ENCODE data around the gene UPK3BL2.
"Not testable (repeated sequence)": the region's sequence is repeated elsewhere in the genome, so short reads cannot be mapped to it uniquely, and the experiment has no call there.

Gene UPK3BL2

GRCh38 chr7:102543596-102543995, at the start of gene UPK3BL2:
Gene UPK3BL2 (minus strand): TSS chr7:102543696. CDS start chr7:102543636, 60 bp downstream.
- ATAC-seq: not testable (repeated sequence)

GRCh38 chr7:102592477-102593019, 49.1 kb upstream of the UPK3BL2 start:
- ATAC-seq: peak; percentile 46 to 60

- ATAC-seq: peak; percentile 45 to 50
These were observed 46.4 kb upstream of the UPK3BL2 start for GRCh38 chr7:102589857-102590256.

- ATAC-seq: not testable (repeated sequence)
These were observed 40.0 kb upstream of the UPK3BL2 start for GRCh38 chr7:102583495-102583894.

GRCh38 chr7:102581722-102582121, 38.2 kb upstream of the UPK3BL2 start:
- not testable (repeated sequence) for ATAC-seq

- not testable (repeated sequence) for ATAC-seq
These were observed 35.0 kb upstream of the UPK3BL2 start for GRCh38 chr7:102578486-102578885.

GRCh38 chr7:102577315-102578240, 34.1 kb upstream of the UPK3BL2 start:
- not testable (repeated sequence) for ATAC-seq

- peak; percentile 26 to 31 for ATAC-seq
These were observed 32.9 kb upstream of the UPK3BL2 start for GRCh38 chr7:102576363-102576762.

GRCh38 chr7:102574607-102575006, 31.1 kb upstream of the UPK3BL2 start:
- not testable (repeated sequence) for ATAC-seq

GRCh38 chr7:102572261-102573239, 29.1 kb upstream of the UPK3BL2 start, which contains the start of gene POLR2J3:
Gene POLR2J3 (minus strand): TSS chr7:102572583. CDS start chr7:102572521, 62 bp downstream.
- ATAC-seq: peak; percentile 92 to 93

- ATAC-seq: not testable (repeated sequence)
These were observed 25.1 kb upstream of the UPK3BL2 start for GRCh38 chr7:102568620-102569019.

- not testable (repeated sequence) for ATAC-seq
These were observed 7.4 kb upstream of the UPK3BL2 start, which contains the start of gene SPDYE2 for GRCh38 chr7:102550808-102551422. Gene SPDYE2 (plus strand): TSS chr7:102551226. CDS start chr7:102553256, 2,030 bp downstream.

GRCh38 chr7:102546353-102546752, 2.9 kb upstream of the UPK3BL2 start:
- ATAC-seq: peak; percentile 28 to 32

GRCh38 chr7:102545288-102545687, 1.8 kb upstream of the UPK3BL2 start:
- ATAC-seq: not testable (repeated sequence)

- ATAC-seq: not testable (repeated sequence)
These were observed 876 bp upstream of the UPK3BL2 start for GRCh38 chr7:102544372-102544771.

GRCh38 chr7:102542771-102543170, 725 bp downstream of the UPK3BL2 start:
- not testable (repeated sequence) for ATAC-seq

- not testable (repeated sequence) for ATAC-seq
These were observed 1.4 kb downstream of the UPK3BL2 start for GRCh38 chr7:102542083-102542482.

- ATAC-seq: not testable (repeated sequence)
These were observed 2.9 kb downstream of the UPK3BL2 start for GRCh38 chr7:102540604-102541003.

GRCh38 chr7:102535062-102535615, 8.4 kb downstream of the UPK3BL2 start:
- not testable (repeated sequence) for ATAC-seq

GRCh38 chr7:102532127-102532526, 11.4 kb downstream of the UPK3BL2 start:
- peak in 1 of 2 donors; percentile 11 for ATAC-seq

GRCh38 chr7:102531583-102531982, 11.9 kb downstream of the UPK3BL2 start:
- not testable (repeated sequence) for ATAC-seq
